Measurements from ENCODE around the gene VAMP2.

GRCh38 chr17:8167526-8167925, 4.8 kb upstream of the VAMP2 start:
- no peak for TF ChIP-seq CTCF (IDR thresholded peaks at IDR 0.05)
- no peak for TF ChIP-seq EZH2 (IDR thresholded peaks at IDR 0.05; ENCODE audit: borderline replicate concordance, insufficient read depth, low read depth, low read length, poor library complexity, severe bottlenecking)

Measured in B cell (primary cell).